Motor neuron (in vitro differentiated cells): ENCODE data around the gene HERPUD1. TPM values are rescaled to one million over a fixed set of nuclear protein-coding genes. Genes with fewer than 3 reads are reported as not detected.
"Not testable (repeated sequence)": the region's sequence is repeated elsewhere in the genome, so short reads cannot be mapped to it uniquely, and the experiment has no call there.

Source experiments
- ATAC-seq, 8 experiments: fragments of 200-7000 bp; cut with Tn5 transposase; replicated peaks in 6 of 8; 2 replicates each; pipeline ENCODE4 v1.8.0; 2021; ENCODE audit warnings: mild to moderate bottlenecking in 8 of 8, moderate library complexity in 8 of 8
- H3K27ac ChIP-seq, 2 donors: fragments of 250-450 bp; sonication (Bioruptor Pico); 2 replicates each; pipeline ENCODE4 v1.9.0; 2021; ENCODE audit warnings: antibody characterized with exemption in 2 of 2, mild to moderate bottlenecking in 2 of 2, moderate library complexity in 1 of 2
- H3K4me1 ChIP-seq, 2 donors: fragments of 250-450 bp; sonication (Bioruptor Pico); replicated peaks in 1 of 2; 2 replicates each; pipeline ENCODE4 v1.6.1; 2021; ENCODE audit warnings: antibody characterized with exemption in 2 of 2, mild to moderate bottlenecking in 2 of 2, moderate library complexity in 1 of 2
- H3K4me3 ChIP-seq, 5 donors: fragments of 250-450 bp; sonication (Bioruptor Pico); 2 replicates each; pipeline ENCODE4 v1.9.0; 2021; ENCODE audit warnings: antibody characterized with exemption in 5 of 5, mild to moderate bottlenecking in 5 of 5, moderate library complexity in 4 of 5
- WGBS, 10 experiments: fragments of 450-650 bp; shearing (Covaris generic); methylation state at CpG; one replicate each; pipeline ENCODE4 v1.0.0; 2022; 5-methylcytosine and 5-hydroxymethylcytosine counted together
- in situ Hi-C, 9 experiments: fragments of 400-800 bp; cut with MboI; loops; one replicate each; pipeline ENCODE4 v1.15.0; 2021; ENCODE audit warnings: low sequenced_read_pairs in 9 of 9, low pct_unique_long_range_greater_than_20kb in 2 of 9; ENCODE audit not compliant: unreplicated experiment in 9 of 9
- total RNA-seq, 8 experiments: library from RNA; unstranded; fragments of 300-600 nt; gene quantifications; 2 replicates each; pipeline versions ENCODE4 v1.2.3 to v1.2.4, GENCODE V29; 2022

The HERPUD1 gene
- total RNA-seq, 8 experiments from 2014 or later: 53.4 to 218 (median 119) TPM

DNA sequence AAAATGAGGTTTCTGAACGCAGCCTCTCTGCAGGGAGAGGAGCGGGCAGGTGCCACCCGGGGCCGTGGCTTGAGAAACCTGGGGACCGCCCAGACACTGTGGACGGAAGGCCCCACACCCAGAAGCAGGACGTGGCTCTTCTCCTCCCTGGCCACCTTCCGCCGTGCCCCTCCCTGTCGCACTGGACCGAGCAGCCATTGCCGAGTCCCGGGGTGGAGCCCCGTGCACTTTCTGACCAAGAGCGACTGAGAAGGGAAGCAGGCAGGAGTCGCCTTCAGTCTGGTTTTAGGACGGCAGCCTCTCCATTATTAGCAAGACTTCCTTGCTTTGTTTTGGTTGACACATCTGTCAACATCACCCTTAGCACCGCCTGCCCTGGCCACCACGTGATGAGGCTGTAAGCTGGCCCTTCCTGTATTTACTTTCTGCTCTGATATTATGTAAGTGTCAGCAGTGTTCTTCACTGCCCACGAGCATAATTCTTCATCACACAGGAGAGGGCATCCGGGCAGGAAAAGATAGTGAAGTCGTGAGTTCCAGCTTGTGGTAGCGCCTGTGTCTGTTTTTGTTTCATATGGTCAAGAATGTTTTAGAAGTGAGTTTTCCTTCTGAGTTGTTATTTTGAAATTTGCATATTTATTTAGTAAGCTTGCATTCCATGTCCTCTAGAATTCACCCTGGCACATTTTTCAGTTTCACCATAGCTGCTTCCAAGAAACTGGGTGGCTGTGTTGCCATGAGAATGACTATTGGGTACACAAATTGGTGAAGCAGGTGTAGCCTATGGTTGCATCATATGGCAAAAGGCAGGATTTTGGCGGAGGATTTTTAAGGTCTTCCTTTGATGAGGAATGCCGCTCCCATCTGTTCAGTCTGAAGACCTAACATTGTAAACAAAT lies 1.0 kb downstream of the HERPUD1 start:
- peaks cover 17 to 24% of the 10 kb centered on the region in 2 donors for H3K4me1 ChIP-seq
- in situ Hi-C loops: no loop called here

DNA sequence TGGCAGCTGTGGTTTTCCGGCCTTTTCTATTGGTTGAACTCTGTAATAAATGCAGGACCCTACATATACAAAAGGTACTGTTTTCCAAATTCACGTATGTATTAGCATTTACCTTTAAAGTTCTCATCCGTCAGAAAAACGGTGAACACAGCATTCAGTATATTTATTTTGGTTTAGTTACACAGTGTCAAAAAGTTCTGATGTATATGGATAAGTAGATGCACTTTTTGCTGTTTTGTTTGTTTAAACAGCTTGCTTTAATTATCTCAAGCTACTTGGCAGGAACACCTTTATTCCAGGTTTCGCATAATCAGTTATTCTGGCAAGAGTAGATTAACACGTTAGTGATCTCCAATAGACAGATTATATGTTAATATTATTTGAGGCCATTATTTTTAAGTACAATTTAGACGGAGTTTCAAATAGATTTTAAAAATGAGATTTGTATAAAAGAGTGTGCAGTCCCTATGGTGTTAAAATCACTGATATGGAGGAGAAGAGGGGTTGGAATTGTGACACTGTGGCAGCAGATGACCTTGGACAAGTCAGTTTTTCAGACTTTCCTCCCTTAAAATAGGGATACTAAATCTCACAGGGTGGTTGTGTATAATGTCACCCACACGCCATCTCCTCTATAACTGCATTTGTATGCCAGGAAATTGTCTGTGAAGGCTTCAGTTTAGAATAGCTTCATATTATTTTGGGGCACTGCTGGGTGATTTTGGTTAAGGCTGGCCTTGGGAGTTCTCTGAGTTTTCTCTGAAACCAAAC lies 2.1 kb downstream of the HERPUD1 start:
- ATAC-seq: no peak
- 4 to 71% (median 54%) methylated on average over 1 to 8 of the region's 8 CpGs for WGBS, 10 experiments
- Histone ChIP-seq H3K27ac (no peak overlapping the region), H3K4me3 (peak overlapping the region; percentile 68 to 93 (median 86)), H3K4me1 (peaks cover 28 to 34% of the 10 kb centered on the region in 2 donors)
- in situ Hi-C loops: no loop called here

More for the DNA sequence above, 1.0 kb downstream of the HERPUD1 start:
- WGBS, 10 experiments: 0 to 41% (median 12%) methylated on average over 2 to 13 of the region's 25 CpGs; no CpG with 5 or more reads in 1 of the 10 experiments
- peak overlapping the region; percentile 68 to 93 (median 86) for H3K4me3 ChIP-seq
- peak overlapping the region; percentile 95 to 98 for H3K27ac ChIP-seq
- ATAC-seq: peak; percentile 1 to 43 (median 11)

DNA sequence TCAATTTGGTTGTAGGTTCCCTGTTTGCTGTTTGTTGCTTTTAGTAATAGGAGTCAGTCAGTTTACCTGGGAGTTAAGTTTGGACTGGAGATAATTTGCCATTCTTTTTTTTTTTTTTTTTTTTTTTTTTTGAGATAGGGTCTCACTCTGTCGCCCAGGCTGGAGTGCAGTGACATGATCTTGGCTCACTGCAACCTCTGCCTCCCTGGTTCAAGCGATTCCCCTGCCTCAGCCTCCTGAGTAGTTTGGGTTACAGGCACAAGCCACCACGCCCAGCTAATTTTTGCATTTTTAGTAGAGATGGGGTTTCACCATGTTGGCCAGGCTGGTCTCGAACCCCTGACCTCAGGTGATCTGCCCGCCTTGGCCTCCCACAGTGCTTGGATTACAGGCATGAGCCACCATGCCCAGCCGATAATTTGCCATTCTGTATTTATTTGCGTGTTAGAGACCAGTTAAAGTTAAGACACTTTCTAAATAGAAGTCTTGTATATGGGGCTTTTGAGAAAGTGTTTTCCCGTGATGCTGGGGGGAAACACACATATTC lies 2.7 kb downstream of the HERPUD1 start:
- peaks cover 34 to 41% of the 10 kb centered on the region in 2 donors for H3K4me1 ChIP-seq
- peak overlapping the region; percentile 68 to 93 (median 86) for H3K4me3 ChIP-seq
- ATAC-seq, in situ Hi-C loops, H3K27ac ChIP-seq: not testable (repeated sequence)
- WGBS, 10 experiments: 29 to 100% (median 68%) methylated on average over 1 to 5 of the region's 8 CpGs

DNA sequence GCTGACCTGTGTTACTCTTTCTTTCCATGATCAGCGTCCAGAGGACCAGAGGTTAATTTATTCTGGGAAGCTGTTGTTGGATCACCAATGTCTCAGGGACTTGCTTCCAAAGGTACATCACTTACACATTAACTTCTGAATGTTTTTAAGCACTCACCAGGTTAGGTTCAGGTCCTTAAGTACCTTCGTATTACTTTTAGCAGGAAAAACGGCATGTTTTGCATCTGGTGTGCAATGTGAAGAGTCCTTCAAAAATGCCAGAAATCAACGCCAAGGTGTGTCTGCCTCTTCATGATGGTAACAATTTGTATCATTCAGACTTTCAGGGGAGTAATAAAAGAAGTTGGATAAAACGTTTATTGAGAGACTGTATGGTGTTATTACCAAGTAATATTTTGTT lies 3.3 kb downstream of the HERPUD1 start:
- Histone ChIP-seq H3K27ac (no peak overlapping the region), H3K4me1 (peaks cover 38 to 46% of the 10 kb centered on the region in 2 donors), H3K4me3 (peak overlapping the region; percentile 68 to 93 (median 86))
- ATAC-seq: no peak
- in situ Hi-C loops: no loop called here
- WGBS, 10 experiments: 0 to 83% (median 69%) methylated on average over 1 to 5 of the region's 5 CpGs

DNA sequence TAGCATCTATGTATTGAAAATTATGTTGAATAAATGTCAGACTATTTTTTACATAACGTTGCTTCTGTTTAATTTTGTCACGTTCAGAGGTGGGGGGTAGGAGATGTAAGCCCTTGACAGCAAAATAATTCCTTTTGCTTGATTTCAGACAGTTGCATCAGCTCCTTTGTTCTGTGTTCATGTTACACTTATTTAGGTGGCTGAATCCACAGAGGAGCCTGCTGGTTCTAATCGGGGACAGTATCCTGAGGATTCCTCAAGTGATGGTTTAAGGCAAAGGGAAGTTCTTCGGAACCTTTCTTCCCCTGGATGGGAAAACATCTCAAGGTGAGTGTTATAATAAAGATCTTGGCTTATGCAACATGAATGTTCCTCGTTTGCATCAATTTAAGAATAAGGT lies 4.5 kb downstream of the HERPUD1 start:
- ATAC-seq: no peak
- in situ Hi-C loops: no loop called here
- H3K27ac ChIP-seq: peak overlapping the region; percentile 81 to 93
- WGBS, 10 experiments: 26 to 93% (median 46%) methylated on average over 2 to 5 of the region's 5 CpGs
- H3K4me3 ChIP-seq: peak overlapping the region; percentile 68 to 93 (median 86)
- H3K4me1 ChIP-seq: peaks cover 33 to 44% of the 10 kb centered on the region in 2 donors

DNA sequence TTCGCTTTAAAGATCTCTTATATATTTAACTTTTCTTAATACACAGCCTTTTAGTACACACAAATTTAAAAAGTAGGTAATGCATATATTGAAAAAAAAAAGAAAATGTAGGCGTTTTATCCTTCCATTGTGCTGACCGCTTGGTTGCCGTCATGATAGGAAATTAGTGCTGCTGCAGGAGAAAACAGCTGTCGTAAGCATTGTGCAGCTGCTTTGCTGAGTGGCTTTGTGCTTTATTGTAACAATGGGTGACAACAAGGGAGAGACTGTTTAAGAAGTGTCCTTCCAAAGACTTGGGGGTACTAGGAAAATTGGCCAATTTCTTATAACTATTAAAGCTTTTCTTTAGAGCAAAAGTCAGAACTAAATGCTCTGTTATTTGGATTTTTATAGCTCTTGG lies 5.0 kb downstream of the HERPUD1 start:
- 40 to 100% (median 70%) methylated on average over 1 to 5 of the region's 5 CpGs for WGBS, 10 experiments
- H3K27ac ChIP-seq: peak overlapping the region; percentile 81 to 93
- ATAC-seq: no peak
- peaks cover 31 to 46% of the 10 kb centered on the region in 2 donors for H3K4me1 ChIP-seq
- in situ Hi-C loops: no loop called here
- peak overlapping the region; percentile 68 to 93 (median 86) for H3K4me3 ChIP-seq

DNA sequence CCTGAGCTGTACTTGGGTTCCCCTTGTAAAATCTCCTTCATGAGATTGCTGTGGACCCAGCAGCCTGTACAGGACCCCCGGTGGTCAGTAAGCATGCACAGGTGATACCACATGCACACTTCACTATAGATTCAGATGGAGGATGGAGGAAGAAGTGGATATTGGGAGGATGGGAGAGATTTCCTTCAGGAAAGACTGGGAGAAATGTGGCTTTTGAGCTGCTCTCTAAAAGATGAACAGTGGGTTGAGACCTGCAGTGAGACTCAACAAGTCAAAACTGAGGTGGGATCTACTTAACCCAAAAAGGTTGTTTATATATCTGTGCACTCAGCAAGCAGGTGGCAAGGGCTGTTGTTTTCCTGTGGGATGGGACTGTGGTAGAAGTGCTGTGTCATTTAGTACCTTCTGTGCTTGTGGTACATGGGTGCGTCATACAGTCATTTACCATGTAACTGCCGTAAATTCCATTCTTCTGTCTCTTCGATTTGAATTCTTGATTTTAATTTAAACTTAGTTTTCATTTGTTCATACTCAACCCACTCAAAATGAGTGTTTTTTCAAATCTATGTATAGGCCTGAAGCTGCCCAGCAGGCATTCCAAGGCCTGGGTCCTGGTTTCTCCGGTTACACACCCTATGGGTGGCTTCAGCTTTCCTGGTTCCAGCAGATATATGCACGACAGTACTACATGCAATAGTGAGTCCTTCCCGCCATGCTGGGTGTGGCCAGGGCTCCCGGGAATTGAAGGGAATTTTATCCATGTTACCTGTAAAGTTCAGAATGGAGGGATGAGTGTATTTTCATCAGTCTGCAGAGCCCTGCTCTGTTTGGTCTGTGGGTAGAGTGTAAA lies 6.9 kb downstream of the HERPUD1 start:
- peak overlapping the region; percentile 4 to 93 (median 86) for H3K4me3 ChIP-seq
- in situ Hi-C loops: no loop called here
- peaks cover 31 to 49% of the 10 kb centered on the region in 2 donors for H3K4me1 ChIP-seq
- peak overlapping the region in 1 of 2 donors; percentile 21 for H3K27ac ChIP-seq
- 75 to 100% (median 91%) methylated on average over 1 to 8 of the region's 8 CpGs; no CpG with 5 or more reads in 1 of the 10 experiments for WGBS, 10 experiments
- peak in 7 of 8 experiments; percentile 3 to 19 (median 16) for ATAC-seq

DNA sequence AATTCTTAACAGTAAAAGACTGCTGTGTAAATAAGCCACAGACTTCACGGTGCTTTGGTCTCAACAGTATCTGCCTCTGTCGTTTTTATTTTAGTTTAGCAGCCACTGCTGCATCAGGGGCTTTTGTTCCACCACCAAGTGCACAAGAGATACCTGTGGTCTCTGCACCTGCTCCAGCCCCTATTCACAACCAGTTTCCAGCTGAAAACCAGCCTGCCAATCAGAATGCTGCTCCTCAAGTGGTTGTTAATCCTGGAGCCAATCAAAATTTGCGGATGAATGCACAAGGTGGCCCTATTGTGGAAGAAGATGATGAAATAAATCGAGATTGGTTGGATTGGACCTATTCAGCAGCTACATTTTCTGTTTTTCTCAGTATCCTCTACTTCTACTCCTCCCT lies 7.9 kb downstream of the HERPUD1 start:
- peak in 1 of 8 experiments; percentile 8 for ATAC-seq
- peak overlapping the region in 3 of 5 donors; percentile 8 to 90 (median 74) for H3K4me3 ChIP-seq
- in situ Hi-C loops: no loop called here
- H3K27ac ChIP-seq: no peak overlapping the region
- 83 to 98% (median 94%) methylated on average over 1 to 4 of the region's 4 CpGs; no CpG with 5 or more reads in 4 of the 10 experiments for WGBS, 10 experiments
- H3K4me1 ChIP-seq: peaks cover 31 to 49% of the 10 kb centered on the region in 2 donors

DNA sequence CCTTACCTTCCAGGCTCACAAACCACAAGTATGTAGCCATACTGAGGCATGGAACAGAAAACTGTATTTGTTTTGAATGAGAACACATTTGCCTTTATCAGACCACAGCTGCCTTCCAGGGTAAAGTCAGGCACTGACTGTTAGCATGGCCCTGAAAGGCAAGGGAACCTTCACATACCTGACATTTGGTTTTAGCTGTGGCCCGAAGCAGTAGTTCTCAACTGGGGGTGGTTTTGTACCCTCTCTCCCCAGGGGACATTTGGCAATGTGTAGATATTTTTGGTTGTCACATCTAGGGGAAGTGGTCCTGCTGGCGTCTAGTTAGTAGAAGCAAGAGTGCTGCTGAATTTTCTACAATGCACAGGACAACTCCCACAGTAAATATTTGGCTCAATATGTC lies 9.2 kb downstream of the HERPUD1 start:
- ATAC-seq: no peak
- in situ Hi-C loops: no loop called here
- H3K27ac ChIP-seq: no peak overlapping the region
- peaks cover 31 to 49% of the 10 kb centered on the region in 2 donors for H3K4me1 ChIP-seq
- no peak overlapping the region for H3K4me3 ChIP-seq
- 71 to 100% (median 100%) methylated on average over 1 to 2 of the region's 2 CpGs; no CpG with 5 or more reads in 6 of the 10 experiments for WGBS, 10 experiments

DNA sequence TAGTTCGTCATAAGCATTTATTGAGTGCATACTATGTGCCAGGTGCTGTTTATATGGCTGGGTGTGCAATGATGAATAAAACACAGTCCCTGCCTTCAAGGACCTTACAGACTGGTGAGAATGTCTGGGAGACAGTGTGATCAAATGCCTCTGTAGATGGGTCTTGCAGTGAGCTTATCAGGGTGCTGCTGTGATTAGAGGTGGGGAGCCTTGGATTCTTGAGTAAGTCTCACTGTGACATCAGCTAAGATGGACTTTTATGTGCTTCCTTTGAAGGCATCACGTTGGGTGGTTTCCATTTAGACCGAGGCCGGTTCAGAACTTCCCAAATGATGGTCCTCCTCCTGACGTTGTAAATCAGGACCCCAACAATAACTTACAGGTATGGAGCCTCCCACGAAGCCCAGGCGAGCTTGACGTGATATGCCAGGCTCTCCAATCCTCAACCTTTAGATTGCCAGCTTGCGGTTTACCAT lies 10.0 kb downstream of the HERPUD1 start:
- no peak for ATAC-seq
- 14 to 100% (median 79%) methylated on average over 1 to 7 of the region's 9 CpGs; no CpG with 5 or more reads in 1 of the 10 experiments for WGBS, 10 experiments
- H3K4me1 ChIP-seq: peaks cover 31 to 49% of the 10 kb centered on the region in 2 donors
- in situ Hi-C loops: no loop called here
- no peak overlapping the region for H3K27ac ChIP-seq
- H3K4me3 ChIP-seq: no peak overlapping the region

DNA sequence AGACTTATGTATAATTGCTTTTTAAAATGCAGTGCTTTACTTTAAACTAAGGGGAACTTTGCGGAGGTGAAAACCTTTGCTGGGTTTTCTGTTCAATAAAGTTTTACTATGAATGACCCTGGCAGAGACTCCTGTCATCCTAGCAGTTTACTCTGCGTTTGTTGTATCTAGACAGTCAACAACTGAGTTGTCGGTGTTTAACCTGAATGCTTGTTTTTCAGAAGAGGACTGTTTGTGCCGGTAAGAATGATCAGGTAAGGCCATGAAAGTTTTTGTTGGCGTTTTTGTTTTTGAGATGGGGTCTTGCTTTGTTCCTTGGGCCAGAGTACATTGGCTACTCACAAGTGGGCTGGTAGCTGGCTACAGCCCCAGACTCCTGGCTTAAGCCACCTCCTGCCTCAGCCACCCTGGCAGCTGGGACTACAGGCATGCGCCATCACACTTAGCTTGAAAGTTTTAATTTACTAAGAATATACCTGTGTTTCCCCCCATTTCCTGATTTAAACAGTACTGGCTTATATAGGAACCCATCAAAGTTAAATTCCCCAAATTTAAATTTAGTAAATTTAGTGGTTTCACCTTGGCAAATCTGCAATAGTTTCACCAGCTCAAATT lies 11.9 kb downstream of the HERPUD1 start:
- in situ Hi-C loops: no loop called here
- H3K27ac ChIP-seq: no peak overlapping the region
- peaks cover 16 to 31% of the 10 kb centered on the region in 2 donors for H3K4me1 ChIP-seq
- 76 to 100% (median 96%) methylated on average over 2 to 6 of the region's 6 CpGs for WGBS, 10 experiments
- H3K4me3 ChIP-seq: no peak overlapping the region
- ATAC-seq: no peak
